Measurements from ENCODE around the gene CAMKK2.

The CAMKK2 gene

DNA sequence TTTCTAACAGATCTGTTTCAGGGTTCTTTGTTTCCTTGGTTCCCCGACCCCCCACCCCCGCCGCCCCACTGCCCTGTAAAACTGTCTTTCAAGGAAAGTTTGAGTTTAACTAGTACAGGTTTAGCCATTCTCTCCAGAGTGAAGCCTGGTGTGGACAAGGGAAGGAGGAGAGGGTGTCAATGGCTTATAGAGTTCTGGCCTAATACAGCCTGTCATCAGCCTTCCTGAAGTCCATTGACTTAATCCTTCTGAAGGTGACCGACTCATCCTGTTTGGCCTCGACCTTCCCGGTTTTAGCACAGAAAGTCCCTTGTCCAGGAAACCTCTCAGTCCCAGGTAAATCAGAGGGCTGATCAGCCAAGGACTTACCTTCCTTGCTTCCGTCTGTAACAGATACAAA, 97.6 kb downstream of the CAMKK2 start:
- no peak for DNase-seq (ENCODE audit: low read depth in 2 of 2)

DNA sequence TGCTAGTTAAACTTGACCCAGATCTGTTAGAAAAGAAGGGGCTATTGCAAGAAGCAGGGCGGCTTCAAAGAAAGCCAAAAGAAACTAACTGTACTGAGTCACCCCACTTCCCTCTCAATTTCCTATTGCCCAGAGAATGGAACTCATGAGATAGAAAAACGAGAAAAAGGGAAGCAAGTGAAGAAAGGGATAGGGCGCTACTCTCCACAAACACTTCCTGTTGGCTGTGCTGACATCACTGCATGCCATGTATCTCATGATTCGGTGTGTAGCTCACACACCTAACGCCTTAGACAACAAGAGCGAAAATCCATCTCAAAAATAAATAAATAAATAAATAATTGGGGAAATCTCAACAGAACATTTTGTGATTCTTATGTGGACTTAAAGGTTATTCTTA, 99.6 kb downstream of the CAMKK2 start:
- DNase-seq (ENCODE audit: low read depth in 2 of 2): no peak

DNA sequence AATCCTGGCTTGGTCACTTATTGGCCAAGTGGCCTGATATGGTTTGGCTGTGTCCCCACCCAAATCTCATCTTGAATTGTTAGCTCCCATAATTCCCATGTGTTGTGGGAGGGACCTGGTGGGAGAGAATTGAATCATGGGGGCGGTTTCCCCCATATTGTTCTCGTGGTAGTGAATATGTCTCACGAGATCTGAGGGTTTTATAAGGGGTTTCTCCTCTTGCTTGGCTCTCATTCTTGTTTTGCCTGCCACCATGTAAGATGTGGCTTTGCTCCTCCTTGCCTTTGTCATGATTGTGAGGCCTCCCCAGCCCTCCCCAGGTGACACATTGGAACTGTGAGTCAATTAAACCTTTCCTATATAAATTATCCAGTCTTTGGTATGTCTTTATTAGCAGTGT, 105.4 kb downstream of the CAMKK2 start:
- no peak for DNase-seq (ENCODE audit: low read depth in 2 of 2)

DNA sequence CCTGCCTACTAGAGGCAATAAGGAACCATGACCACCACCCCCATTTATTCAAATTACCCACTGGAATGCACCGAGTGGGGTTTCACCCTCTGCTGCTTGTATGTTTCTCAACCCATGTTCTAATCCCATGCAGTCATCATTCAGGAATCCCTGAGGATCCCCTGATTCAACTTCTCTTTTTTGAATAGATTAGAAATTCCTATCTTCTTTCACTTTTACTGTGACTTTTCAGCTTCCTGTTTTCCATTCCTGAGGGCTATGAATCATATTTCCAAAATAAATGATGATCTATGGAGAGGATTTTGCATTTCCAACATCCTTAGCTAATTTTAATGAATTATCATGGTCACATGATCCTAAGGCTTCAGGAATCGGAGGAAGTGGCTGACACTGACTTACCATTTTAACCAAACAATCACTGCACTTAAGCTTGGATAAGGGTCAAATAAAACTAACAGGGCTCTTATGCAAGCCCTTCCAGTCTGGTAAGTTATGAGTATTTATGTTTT, 105.9 kb downstream of the CAMKK2 start:
- DNase-seq (ENCODE audit: low read depth in 2 of 2): no peak

DNA sequence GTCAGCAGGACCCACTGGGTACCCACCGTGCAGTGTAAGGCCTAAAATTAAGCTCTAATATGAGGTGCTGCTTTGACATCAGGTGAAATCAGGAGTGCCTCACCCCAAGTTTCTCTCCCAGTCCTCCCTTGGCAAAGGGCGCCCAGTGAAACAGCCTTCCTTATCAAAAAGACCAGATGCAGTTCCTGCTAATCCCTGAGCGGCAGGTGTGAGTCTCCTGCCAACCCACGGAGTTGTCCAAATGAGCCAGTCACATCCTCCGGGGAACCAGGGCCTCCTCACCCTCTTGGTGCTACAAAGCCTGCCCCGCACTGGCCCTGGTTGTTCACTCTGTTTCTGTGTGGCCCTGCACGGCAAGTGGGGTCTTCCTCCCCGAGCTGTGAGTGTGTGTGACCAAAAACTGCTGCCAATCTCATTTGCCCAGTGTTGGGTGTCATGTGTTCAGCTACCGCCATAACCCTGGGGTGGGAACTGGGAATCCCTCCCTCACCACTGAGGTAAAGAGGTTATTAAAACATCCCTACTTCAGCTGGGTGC, 106.8 kb downstream of the CAMKK2 start:
- no peak for DNase-seq (ENCODE audit: low read depth in 2 of 2)

DNA sequence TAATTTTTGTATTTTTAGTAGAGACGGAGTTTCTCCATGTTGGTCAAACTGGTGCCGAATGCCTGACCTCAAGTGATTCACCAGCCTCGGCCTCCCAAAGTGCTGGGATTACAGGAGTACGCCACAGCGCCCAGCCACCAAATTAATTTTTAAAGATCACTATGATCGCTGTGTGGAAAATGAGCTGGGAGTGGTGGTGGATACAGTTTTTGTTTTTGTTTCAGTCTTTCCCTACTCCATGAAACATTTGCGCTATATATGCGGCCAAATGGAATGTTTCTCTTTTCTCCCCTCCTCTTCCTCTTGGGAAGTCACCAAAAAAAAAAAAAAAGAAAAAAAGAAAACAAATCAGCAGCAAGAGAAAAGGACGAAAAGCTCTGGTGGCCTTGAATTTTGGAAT, 107.4 kb downstream of the CAMKK2 start:
- no peak for DNase-seq (ENCODE audit: low read depth in 2 of 2)

DNA sequence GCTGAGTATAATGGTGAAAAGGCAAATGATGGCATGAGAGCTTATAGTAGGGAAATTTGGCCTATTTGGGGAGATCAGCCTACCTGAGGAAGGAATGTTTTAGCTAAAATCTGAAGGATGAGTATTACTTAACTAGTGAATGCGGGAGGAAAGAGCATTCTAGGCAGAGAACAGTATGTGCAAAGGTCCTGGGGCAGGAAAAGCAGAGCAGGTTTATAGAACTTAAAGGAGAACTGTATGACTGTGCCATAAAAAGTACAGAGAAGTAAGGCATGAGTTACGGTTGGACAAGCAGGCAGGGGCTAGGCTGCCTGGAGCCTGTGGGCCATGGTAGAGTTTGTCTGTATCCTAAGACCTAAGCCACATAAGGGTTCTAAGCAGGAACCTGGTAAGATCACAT, 108.3 kb downstream of the CAMKK2 start:
- no peak for DNase-seq (ENCODE audit: low read depth in 2 of 2)

Measured in stimulated activated CD8-positive, alpha-beta memory T cell treated with anti-CD3 and anti-CD28 coated beads, Interleukin-2, amount 100 ng/mL, for 48 hours (primary cell).